ENCODE measurements around the gene PIGK.

GRCh38 chr1:77095236-77095635 is 124.0 kb downstream of the PIGK start:
- TF ChIP-seq EZH2 (IDR thresholded peaks at IDR 0.05; ENCODE audit: borderline replicate concordance, low read length): no peak
- TF ChIP-seq, protein P1, sequence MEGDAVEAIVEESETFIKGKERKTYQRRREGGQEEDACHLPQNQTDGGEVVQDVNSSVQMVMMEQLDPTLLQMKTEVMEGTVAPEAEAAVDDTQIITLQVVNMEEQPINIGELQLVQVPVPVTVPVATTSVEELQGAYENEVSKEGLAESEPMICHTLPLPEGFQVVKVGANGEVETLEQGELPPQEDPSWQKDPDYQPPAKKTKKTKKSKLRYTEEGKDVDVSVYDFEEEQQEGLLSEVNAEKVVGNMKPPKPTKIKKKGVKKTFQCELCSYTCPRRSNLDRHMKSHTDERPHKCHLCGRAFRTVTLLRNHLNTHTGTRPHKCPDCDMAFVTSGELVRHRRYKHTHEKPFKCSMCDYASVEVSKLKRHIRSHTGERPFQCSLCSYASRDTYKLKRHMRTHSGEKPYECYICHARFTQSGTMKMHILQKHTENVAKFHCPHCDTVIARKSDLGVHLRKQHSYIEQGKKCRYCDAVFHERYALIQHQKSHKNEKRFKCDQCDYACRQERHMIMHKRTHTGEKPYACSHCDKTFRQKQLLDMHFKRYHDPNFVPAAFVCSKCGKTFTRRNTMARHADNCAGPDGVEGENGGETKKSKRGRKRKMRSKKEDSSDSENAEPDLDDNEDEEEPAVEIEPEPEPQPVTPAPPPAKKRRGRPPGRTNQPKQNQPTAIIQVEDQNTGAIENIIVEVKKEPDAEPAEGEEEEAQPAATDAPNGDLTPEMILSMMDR (IDR thresholded peaks at IDR 0.05; ENCODE audit: low read length): no peak
